ENCODE measurements around the gene SUMF1. TPM values are rescaled to one million over a fixed set of nuclear protein-coding genes. Genes with fewer than 3 reads are reported as not detected.

The SUMF1 gene
- total RNA-seq, 2 experiments from 2014 or later: 6.3 to 7.1 TPM

DNA sequence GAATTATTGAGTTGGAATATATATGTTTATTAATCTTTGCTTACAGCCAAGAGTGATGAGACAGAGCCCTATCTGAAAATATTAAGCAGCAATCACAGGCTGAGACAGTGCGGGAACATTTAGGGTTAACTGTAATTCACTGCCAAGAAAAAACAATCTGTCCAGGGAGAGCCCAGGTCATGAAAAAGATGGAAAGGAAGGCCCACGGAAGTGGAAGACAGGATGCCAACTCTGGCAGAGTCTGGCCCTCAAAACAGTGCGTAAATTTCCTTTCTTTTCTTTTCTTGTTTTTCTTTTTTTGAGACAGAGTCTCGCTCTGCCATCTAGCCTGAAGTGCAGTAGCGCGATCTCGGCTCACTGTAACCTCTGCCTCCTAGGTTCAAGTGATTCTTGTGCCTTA lies 67.6 kb downstream of the SUMF1 start:
- H3K9me3 Mint-ChIP-seq: no peaks in the 10 kb centered on the region
- no peaks in the 10 kb centered on the region for H3K27me3 Mint-ChIP-seq
- H3K27ac Mint-ChIP-seq: no peak overlapping the region
- DNase-seq: no peak
- no peak overlapping the region for H3K4me3 Mint-ChIP-seq
- peaks cover 21% of the 10 kb centered on the region for H3K36me3 Mint-ChIP-seq
- H3K4me1 Mint-ChIP-seq: peaks cover 28% of the 10 kb centered on the region

DNA sequence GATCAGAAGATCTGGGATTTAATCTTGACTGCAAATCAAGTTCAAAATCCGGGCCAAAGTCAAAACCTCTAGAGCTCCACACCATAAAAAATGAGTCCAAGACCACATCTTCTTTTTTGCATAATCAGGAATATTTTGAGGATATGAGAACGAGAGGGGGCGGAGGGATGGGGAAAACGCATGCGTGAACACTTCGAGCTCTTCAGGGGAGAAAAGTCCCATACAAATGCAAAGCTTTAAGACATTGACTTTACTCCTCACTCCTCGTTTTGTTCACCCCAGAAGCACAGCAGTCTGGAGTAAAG lies 68.2 kb downstream of the SUMF1 start:
- no peak for DNase-seq
- H3K36me3 Mint-ChIP-seq: peaks cover 26% of the 10 kb centered on the region
- H3K4me3 Mint-ChIP-seq: no peak overlapping the region
- H3K9me3 Mint-ChIP-seq: no peaks in the 10 kb centered on the region
- H3K27ac Mint-ChIP-seq: no peak overlapping the region
- H3K4me1 Mint-ChIP-seq: peaks cover 33% of the 10 kb centered on the region
- H3K27me3 Mint-ChIP-seq: no peaks in the 10 kb centered on the region

DNA sequence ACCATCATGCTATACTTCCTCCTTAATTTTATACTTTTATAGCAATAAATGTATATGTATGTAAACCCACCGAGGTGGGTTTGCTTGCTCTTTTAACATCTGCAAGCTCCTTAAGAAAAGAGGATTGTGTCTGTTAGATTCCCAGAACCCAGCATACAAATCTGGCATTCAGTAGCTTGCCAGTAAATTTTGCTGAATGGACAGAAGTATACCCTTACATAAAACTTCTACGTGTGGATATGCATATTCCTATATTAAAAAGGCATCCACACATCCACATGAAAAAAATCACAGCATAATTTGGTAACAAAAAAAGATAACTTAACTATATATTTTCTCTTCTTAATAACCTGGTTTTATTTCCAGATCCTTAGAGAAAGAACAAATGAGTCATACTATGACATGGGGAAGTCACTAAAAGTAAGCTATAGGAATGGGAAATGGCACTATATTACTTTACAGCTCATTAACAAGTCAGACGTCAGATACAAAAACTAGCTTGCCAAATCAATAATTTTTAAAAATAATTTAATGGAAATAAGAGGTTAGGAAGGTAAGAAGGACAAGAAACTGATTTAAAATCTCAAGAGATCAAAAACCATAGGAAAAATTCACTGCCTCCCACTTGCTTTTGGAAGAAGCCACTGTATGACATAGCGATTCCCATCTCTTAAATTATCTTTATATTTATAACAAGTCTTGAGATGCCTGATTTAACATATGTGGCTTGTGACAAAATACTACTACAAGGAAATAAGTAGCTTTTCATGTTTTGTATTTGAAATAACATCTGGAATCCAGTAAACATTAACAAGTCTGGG lies 68.7 kb downstream of the SUMF1 start:
- H3K4me3 Mint-ChIP-seq: no peak overlapping the region
- no peaks in the 10 kb centered on the region for H3K9me3 Mint-ChIP-seq
- H3K27ac Mint-ChIP-seq: no peak overlapping the region

DNA sequence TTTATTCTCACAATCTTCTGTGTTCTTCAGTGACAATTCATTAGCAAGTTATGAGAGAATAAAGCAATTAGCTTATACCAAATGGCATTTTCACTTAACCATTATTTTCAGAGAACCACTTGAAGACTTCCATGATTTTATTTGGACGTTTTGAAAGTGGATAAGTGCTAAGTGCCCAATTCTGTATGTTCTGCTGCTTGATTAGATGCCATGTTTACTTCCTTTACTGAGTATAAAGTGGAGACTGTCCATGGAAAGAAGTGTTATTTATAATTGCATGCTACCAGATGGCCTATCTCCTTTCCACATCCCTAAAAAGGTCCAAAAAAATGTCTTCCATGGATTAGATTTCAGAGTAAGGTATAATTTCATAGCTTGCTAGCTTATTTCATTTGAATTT lies 69.6 kb downstream of the SUMF1 start:
- H3K4me1 Mint-ChIP-seq: peaks cover 36% of the 10 kb centered on the region
- H3K36me3 Mint-ChIP-seq: peaks cover 31% of the 10 kb centered on the region
- no peaks in the 10 kb centered on the region for H3K9me3 Mint-ChIP-seq
- no peaks in the 10 kb centered on the region for H3K27me3 Mint-ChIP-seq
- no peak overlapping the region for H3K27ac Mint-ChIP-seq
- no peak for DNase-seq
- no peak overlapping the region for H3K4me3 Mint-ChIP-seq

More for the DNA sequence above, 68.7 kb downstream of the SUMF1 start:
- Mint-ChIP-seq H3K4me1 (peaks cover 36% of the 10 kb centered on the region), H3K36me3 (peaks cover 28% of the 10 kb centered on the region), H3K27me3 (no peaks in the 10 kb centered on the region)
- no peak for DNase-seq

DNA sequence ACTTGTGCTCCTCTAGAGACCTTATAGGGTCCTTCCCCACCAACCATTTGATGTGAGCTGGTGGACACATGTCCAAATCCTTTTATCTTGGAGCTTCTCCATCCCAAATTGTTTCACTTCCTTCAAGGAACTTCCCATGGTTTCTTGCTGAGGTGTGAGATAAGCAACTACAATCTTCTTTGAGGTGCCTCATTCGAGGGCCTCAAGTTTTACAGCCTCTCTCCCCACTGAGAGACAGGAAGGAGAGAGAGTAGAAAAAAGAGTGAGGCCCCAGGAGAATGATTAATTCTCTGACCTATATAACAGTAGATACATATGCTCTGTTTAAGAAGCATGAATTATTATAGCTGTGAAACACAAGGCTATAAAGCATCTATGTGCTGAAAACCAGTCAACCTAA lies 70.5 kb downstream of the SUMF1 start:
- DNase-seq: no peak
- H3K4me1 Mint-ChIP-seq: peaks cover 31% of the 10 kb centered on the region
- peaks cover 31% of the 10 kb centered on the region for H3K36me3 Mint-ChIP-seq
- H3K9me3 Mint-ChIP-seq: no peaks in the 10 kb centered on the region
- no peak overlapping the region for H3K27ac Mint-ChIP-seq
- H3K4me3 Mint-ChIP-seq: no peak overlapping the region
- H3K27me3 Mint-ChIP-seq: no peaks in the 10 kb centered on the region

DNA sequence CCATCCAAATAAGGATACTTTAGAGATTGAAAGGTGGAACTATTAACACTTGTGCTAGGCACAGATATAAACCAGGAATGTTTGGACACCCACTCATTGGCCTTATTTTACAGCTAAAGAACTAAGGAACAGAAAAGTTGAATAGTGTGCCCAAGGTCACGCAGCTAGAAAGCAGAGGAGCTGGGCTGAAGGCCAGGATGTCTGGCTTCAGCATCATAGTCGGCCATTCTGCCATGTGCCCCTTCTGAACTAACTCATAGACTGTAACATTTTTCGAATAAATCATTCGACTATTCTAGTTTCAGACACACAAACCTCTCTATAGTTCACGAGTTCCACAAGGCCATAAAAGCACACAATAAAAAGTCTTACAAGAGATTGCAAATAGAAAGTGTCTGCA lies 71.1 kb downstream of the SUMF1 start:
- Mint-ChIP-seq H3K4me3 (no peak overlapping the region), H3K27me3 (no peaks in the 10 kb centered on the region), H3K36me3 (peaks cover 36% of the 10 kb centered on the region), H3K27ac (no peak overlapping the region), H3K9me3 (peaks cover under 1% of the 10 kb centered on the region), H3K4me1 (peaks cover 28% of the 10 kb centered on the region)
- DNase-seq: no peak

DNA sequence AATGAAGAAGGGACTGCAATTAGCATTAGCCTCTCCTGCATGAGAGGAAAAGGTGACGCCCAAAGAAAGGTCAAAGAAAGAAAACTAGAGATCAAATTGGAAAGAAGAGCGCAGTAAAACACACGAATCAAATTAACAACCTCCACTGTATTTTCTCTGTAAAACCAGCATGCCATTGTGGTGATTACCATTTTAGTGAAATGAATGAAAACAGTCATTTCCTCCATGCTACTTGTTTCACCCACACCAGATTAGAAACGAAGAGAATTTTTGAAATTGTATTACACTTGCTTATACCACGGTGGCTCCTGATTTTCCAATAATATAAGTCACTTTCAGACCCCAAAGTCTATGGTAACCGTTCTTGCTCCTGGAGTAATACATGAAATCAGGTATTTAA lies 71.6 kb downstream of the SUMF1 start:
- no peak for DNase-seq
- Mint-ChIP-seq H3K36me3 (peaks cover 40% of the 10 kb centered on the region), H3K4me3 (no peak overlapping the region), H3K27ac (peak overlapping the region; percentile 30), H3K4me1 (peaks cover 28% of the 10 kb centered on the region), H3K27me3 (no peaks in the 10 kb centered on the region), H3K9me3 (peaks cover 3% of the 10 kb centered on the region)

DNA sequence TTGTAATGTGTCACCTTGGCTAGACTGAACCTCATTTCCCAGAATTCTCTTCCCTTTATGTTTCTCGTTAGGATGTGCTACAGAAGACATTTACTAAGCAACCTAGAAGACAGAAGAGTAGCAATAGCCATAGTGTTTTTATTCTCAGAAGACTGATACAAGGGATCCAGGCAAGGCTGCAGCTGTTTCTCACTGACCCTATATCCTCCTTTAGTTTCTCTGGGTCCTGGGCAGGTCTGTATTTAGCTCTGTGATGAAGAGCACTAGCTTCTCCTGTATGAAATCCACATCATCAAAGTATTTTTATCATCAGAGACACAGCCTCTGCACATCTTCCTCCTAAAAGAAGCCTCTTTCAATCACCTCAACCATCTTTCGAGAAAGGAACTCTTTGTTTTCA lies 72.5 kb downstream of the SUMF1 start:
- Mint-ChIP-seq H3K27me3 (no peaks in the 10 kb centered on the region), H3K4me1 (peaks cover 30% of the 10 kb centered on the region), H3K36me3 (peaks cover 44% of the 10 kb centered on the region), H3K4me3 (no peak overlapping the region), H3K9me3 (peaks cover 3% of the 10 kb centered on the region), H3K27ac (peak overlapping the region; percentile 71)
- DNase-seq: no peak

DNA sequence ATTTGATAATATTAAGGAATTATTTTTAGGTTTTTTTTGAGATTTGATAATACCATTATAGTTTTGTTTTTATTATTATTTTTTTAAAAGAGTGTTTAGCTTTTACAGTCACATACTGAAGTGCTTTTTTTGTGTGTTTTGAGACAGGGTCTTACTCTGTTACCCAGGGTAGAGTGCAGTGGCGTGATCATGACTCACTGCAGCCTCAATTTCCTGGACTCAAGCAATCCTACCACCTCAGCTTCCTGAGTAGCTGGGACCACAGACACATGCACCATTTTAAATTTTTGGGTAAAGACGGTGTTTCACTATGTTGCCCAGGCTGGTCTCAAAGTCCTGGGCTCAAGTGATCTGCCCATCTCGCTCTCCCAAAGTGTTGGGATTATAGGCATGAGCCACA lies 73.0 kb downstream of the SUMF1 start:
- Mint-ChIP-seq H3K9me3 (peaks cover 3% of the 10 kb centered on the region), H3K27ac (peak overlapping the region; percentile 71), H3K36me3 (peaks cover 47% of the 10 kb centered on the region), H3K4me3 (no peak overlapping the region), H3K4me1 (peaks cover 35% of the 10 kb centered on the region), H3K27me3 (no peaks in the 10 kb centered on the region)
- DNase-seq: peak; percentile 21

DNA sequence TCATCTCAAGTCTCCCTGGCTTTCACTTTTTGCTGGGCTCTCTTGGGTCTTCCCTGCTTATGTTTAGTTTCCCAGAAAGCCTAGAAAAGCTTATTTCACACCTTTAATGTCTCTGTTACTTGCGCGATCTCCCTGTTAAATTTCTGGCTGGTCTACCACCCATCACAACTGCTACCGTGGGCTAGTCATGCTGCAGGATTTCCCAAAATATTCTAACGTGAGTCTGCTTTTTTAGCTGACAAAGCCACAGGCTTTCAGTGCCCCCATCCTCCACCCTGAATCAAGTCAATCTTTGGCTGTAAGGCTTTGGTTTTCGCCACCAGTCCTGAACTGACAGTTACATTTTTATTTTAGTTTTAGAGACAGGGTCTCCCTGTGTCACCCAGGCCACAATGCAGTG lies 74.1 kb downstream of the SUMF1 start:
- Mint-ChIP-seq H3K27me3 (no peaks in the 10 kb centered on the region), H3K4me1 (peaks cover 44% of the 10 kb centered on the region), H3K36me3 (peaks cover 47% of the 10 kb centered on the region), H3K9me3 (peaks cover 3% of the 10 kb centered on the region), H3K27ac (no peak overlapping the region), H3K4me3 (no peak overlapping the region)
- no peak for DNase-seq

DNA sequence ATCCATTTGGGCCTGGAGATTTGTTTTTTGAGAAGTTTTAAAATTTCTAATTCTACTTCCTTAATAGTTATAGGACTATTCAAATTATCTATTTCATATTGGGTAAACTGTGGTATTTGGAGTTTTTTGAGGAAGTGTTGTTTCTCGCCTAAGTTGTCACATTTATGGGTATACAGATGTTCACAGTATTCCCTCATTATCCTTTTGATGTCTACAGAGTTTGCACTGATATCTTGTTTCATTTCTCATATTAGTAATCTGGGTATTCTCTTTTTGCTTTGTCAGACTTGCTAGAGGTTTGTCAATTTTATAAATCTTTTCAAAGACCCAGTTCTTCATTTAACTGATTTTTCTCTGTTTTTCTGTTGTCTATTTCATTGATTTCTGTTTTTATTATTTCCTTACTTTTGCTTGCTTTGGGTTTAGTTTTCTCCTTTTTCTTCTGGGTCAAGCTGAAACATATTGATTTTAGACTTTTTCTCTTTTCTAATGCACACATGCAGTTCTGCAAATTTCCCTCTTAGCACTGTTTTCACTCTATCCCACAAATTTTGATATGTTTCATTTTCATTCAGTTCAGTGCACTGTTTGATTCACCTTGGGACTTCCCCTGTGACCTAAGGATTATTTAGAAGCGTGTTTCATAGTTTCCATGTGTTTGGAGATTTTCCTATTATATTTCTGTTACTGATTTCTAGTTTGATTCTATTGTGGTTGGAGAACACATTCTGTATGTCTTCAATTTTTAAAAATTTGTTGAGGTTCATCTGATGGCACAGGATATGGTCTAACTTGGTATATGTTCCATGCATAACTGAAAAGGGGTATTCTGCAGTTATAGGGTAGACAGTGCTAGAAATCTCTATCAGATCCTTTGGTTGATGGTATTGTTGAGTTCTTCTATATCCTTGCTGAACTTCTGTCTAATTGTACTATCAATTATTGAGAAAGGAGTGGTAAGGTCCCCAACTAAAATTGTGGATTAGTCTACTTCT lies 79.6 kb downstream of the SUMF1 start:
- peak overlapping the region; percentile 73 for H3K27ac Mint-ChIP-seq
- H3K27me3 Mint-ChIP-seq: no peaks in the 10 kb centered on the region
- peaks cover 26% of the 10 kb centered on the region for H3K36me3 Mint-ChIP-seq
- DNase-seq: no peak
- peaks cover 34% of the 10 kb centered on the region for H3K4me1 Mint-ChIP-seq
- no peak overlapping the region for H3K4me3 Mint-ChIP-seq
- peaks cover 3% of the 10 kb centered on the region for H3K9me3 Mint-ChIP-seq

DNA sequence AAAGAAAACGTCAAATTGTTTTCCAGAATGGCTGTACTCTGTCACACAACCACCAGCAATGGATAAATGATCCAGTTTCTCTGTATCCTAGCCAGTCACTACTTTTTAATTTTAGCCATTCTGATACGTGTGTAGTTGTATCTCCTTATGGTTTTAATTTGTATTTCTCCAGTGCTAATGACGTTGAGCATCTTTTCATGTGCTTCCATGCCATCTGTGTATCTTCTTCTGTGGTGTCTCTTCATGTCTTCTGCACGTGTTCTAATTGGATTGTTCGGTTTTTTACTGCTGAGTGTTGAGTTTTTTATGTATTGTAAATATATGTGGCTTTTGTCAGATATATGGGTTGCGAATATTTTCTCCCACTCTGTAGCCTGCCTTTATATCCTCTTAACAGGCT lies 81.9 kb downstream of the SUMF1 start:
- Mint-ChIP-seq H3K27ac (no peak overlapping the region), H3K4me3 (no peak overlapping the region), H3K27me3 (no peaks in the 10 kb centered on the region), H3K36me3 (peaks cover 27% of the 10 kb centered on the region), H3K4me1 (peaks cover 34% of the 10 kb centered on the region), H3K9me3 (peaks cover 3% of the 10 kb centered on the region)
- DNase-seq: no peak

DNA sequence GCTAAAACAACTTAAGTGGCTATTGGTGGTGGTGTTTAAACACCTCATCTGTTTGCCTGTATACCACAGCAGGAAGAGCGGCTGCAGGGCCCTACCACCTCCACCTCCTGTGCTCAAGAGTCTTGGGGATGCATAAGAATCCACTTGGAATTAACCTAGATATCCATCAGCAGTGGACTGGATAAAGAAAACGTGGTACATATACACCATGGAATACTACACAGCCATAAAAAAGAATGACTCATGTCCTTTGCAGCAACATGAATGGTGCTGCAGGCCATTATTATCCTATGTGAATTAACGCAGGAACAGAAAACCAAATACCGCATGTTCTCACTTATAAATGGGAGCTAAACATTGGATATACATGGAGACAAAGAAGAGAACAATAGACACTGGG lies 87.1 kb downstream of the SUMF1 start:
- DNase-seq: no peak
- Mint-ChIP-seq H3K36me3 (peaks cover 42% of the 10 kb centered on the region), H3K4me3 (no peak overlapping the region), H3K27ac (no peak overlapping the region), H3K4me1 (peaks cover 2% of the 10 kb centered on the region), H3K9me3 (peaks cover 5% of the 10 kb centered on the region), H3K27me3 (no peaks in the 10 kb centered on the region)

DNA sequence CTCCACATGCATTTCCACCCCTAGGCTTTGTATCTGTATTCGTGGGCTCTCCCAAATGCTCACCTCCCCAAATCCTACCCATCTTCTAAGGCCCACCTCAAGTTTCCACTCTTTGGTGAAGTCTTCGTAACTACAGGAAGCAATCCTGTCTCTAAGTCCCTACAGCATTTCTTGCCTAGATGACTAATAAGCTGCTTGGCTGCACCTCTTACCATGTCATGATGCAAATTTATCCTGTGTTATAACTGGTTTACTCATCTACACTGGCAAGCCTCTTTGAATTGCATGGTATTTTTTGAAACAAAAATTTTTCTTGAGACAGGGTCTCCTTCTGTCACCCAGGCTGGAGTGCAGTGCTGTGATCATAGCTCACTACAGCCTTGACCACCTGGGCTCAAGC lies 90.6 kb downstream of the SUMF1 start:
- Mint-ChIP-seq H3K4me1 (peaks cover 2% of the 10 kb centered on the region), H3K36me3 (peaks cover 49% of the 10 kb centered on the region), H3K4me3 (no peak overlapping the region), H3K27me3 (no peaks in the 10 kb centered on the region), H3K9me3 (peaks cover 14% of the 10 kb centered on the region), H3K27ac (no peak overlapping the region)
- no peak for DNase-seq

DNA sequence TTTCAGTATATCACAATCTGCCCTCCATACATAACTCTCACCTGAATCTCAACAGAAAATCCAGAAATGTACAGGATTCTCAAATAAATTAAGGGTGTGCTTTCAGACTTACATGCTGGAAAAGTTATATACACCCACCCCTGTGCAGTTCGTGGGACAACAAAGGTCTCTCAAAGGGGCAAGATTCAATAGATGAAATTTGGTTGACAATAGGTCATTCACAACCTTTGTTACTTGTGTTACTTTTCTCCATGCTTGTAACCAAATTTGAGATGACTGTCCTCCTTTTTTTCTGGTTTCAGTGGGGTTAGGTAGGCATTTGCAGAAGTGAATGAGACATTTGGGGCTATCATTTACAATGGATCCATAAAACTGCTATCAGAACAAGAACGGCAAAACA lies 91.2 kb downstream of the SUMF1 start:
- Mint-ChIP-seq H3K27me3 (no peaks in the 10 kb centered on the region), H3K27ac (no peak overlapping the region), H3K36me3 (peaks cover 49% of the 10 kb centered on the region), H3K9me3 (peaks cover 14% of the 10 kb centered on the region), H3K4me3 (no peak overlapping the region), H3K4me1 (peaks cover 2% of the 10 kb centered on the region)
- DNase-seq: no peak
